ENCODE data around the gene FOXJ1.

The FOXJ1 gene

GRCh38 chr17:76166906-76167305 is 25.9 kb upstream of the FOXJ1 start:
- no peaks in the 10 kb centered on the region for H3K79me2 ChIP-seq (ENCODE audit: control insufficient read depth, low read length)
- H3K27ac ChIP-seq (ENCODE audit: low read depth, low read length), result no peak overlapping the region
- H3F3A ChIP-seq (ENCODE audit: control insufficient read depth, insufficient read depth), result no peaks in the 10 kb centered on the region
- no peak overlapping the region for H3K4me3 ChIP-seq (ENCODE audit: low read length)
- no peaks in the 10 kb centered on the region for H4K20me1 ChIP-seq (ENCODE audit: control insufficient read depth, insufficient read depth, low read depth, low read length)
- TF ChIP-seq EZH2phosphoT487 (IDR thresholded peaks at IDR 0.05; ENCODE audit: borderline replicate concordance, low read length) (no peak), CTCF (IDR thresholded peaks at IDR 0.05; ENCODE audit: low read depth, low read length, poor library complexity, severe bottlenecking) (no peak)
- H3K36me3 ChIP-seq (ENCODE audit: control insufficient read depth, low read length), result no peaks in the 10 kb centered on the region
- H3K27me3 ChIP-seq (ENCODE audit: control insufficient read depth, low read length), result peaks cover 4% of the 10 kb centered on the region
- H3K9me3 ChIP-seq (ENCODE audit: control insufficient read depth, insufficient read depth, low read length), result no peaks in the 10 kb centered on the region
- no peaks in the 10 kb centered on the region for H3K4me1 ChIP-seq (ENCODE audit: control insufficient read depth, low read length)
- no peak overlapping the region for H3K4me2 ChIP-seq (ENCODE audit: low read length)
- H3K9me2 ChIP-seq (replicated peaks; ENCODE audit: control insufficient read depth, low read length), result no peaks in the 10 kb centered on the region

GRCh38 chr17:76166168-76166567 is 25.1 kb upstream of the FOXJ1 start:
- H3K9me2 ChIP-seq (replicated peaks; ENCODE audit: control insufficient read depth, low read length), result no peaks in the 10 kb centered on the region
- no peaks in the 10 kb centered on the region for H3K9me3 ChIP-seq (ENCODE audit: control insufficient read depth, insufficient read depth, low read length)
- no peak overlapping the region for H3K4me2 ChIP-seq (ENCODE audit: low read length)
- no peaks in the 10 kb centered on the region for H3K36me3 ChIP-seq (ENCODE audit: control insufficient read depth, low read length)
- no peaks in the 10 kb centered on the region for H3F3A ChIP-seq (ENCODE audit: control insufficient read depth, insufficient read depth)
- no peaks in the 10 kb centered on the region for H4K20me1 ChIP-seq (ENCODE audit: control insufficient read depth, insufficient read depth, low read depth, low read length)
- no peak overlapping the region for H3K4me3 ChIP-seq (ENCODE audit: low read length)
- peaks cover 4% of the 10 kb centered on the region for H3K27me3 ChIP-seq (ENCODE audit: control insufficient read depth, low read length)
- no peaks in the 10 kb centered on the region for H3K79me2 ChIP-seq (ENCODE audit: control insufficient read depth, low read length)
- no peak overlapping the region for H3K27ac ChIP-seq (ENCODE audit: low read depth, low read length)
- TF ChIP-seq EZH2phosphoT487 (IDR thresholded peaks at IDR 0.05; ENCODE audit: borderline replicate concordance, low read length) (no peak), CTCF (IDR thresholded peaks at IDR 0.05; ENCODE audit: low read depth, low read length, poor library complexity, severe bottlenecking) (no peak)
- H3K4me1 ChIP-seq (ENCODE audit: control insufficient read depth, low read length), result no peaks in the 10 kb centered on the region

- H3K27me3 ChIP-seq (ENCODE audit: control insufficient read depth, low read length), result peaks cover 6% of the 10 kb centered on the region
- no peaks in the 10 kb centered on the region for H3F3A ChIP-seq (ENCODE audit: control insufficient read depth, insufficient read depth)
- H3K4me2 ChIP-seq (ENCODE audit: low read length), result no peak overlapping the region
- H3K79me2 ChIP-seq (ENCODE audit: control insufficient read depth, low read length), result no peaks in the 10 kb centered on the region
- no peaks in the 10 kb centered on the region for H3K4me1 ChIP-seq (ENCODE audit: control insufficient read depth, low read length)
- no peaks in the 10 kb centered on the region for H4K20me1 ChIP-seq (ENCODE audit: control insufficient read depth, insufficient read depth, low read depth, low read length)
- no peak overlapping the region for H3K4me3 ChIP-seq (ENCODE audit: low read length)
- H3K36me3 ChIP-seq (ENCODE audit: control insufficient read depth, low read length), result no peaks in the 10 kb centered on the region
- H3K27ac ChIP-seq (ENCODE audit: low read depth, low read length), result no peak overlapping the region
- TF ChIP-seq EZH2phosphoT487 (IDR thresholded peaks at IDR 0.05; ENCODE audit: borderline replicate concordance, low read length) (no peak), CTCF (IDR thresholded peaks at IDR 0.05; ENCODE audit: low read depth, low read length, poor library complexity, severe bottlenecking) (no peak)
- no peaks in the 10 kb centered on the region for H3K9me2 ChIP-seq (replicated peaks; ENCODE audit: control insufficient read depth, low read length)
- no peaks in the 10 kb centered on the region for H3K9me3 ChIP-seq (ENCODE audit: control insufficient read depth, insufficient read depth, low read length)
These were observed 23.3 kb upstream of the FOXJ1 start for GRCh38 chr17:76164331-76164730.

GRCh38 chr17:76163919-76164318 is 22.9 kb upstream of the FOXJ1 start:
- no peaks in the 10 kb centered on the region for H4K20me1 ChIP-seq (ENCODE audit: control insufficient read depth, insufficient read depth, low read depth, low read length)
- peaks cover 10% of the 10 kb centered on the region for H3K27me3 ChIP-seq (ENCODE audit: control insufficient read depth, low read length)
- no peak for TF ChIP-seq EZH2phosphoT487 (IDR thresholded peaks at IDR 0.05; ENCODE audit: borderline replicate concordance, low read length)
- no peak for TF ChIP-seq CTCF (IDR thresholded peaks at IDR 0.05; ENCODE audit: low read depth, low read length, poor library complexity, severe bottlenecking)
- no peaks in the 10 kb centered on the region for H3K9me3 ChIP-seq (ENCODE audit: control insufficient read depth, insufficient read depth, low read length)
- H3F3A ChIP-seq (ENCODE audit: control insufficient read depth, insufficient read depth), result no peaks in the 10 kb centered on the region
- H3K4me2 ChIP-seq (ENCODE audit: low read length), result no peak overlapping the region
- no peaks in the 10 kb centered on the region for H3K9me2 ChIP-seq (replicated peaks; ENCODE audit: control insufficient read depth, low read length)
- H3K27ac ChIP-seq (ENCODE audit: low read depth, low read length), result no peak overlapping the region
- no peaks in the 10 kb centered on the region for H3K36me3 ChIP-seq (ENCODE audit: control insufficient read depth, low read length)
- no peaks in the 10 kb centered on the region for H3K4me1 ChIP-seq (ENCODE audit: control insufficient read depth, low read length)
- H3K79me2 ChIP-seq (ENCODE audit: control insufficient read depth, low read length), result no peaks in the 10 kb centered on the region
- H3K4me3 ChIP-seq (ENCODE audit: low read length), result no peak overlapping the region
